Effector CD4-positive, alpha-beta T cell (primary cell): ENCODE data around the gene ADH4.
"Not testable (repeated sequence)": the region's sequence is repeated elsewhere in the genome, so short reads cannot be mapped to it uniquely, and the experiment has no call there.

Experiments used
- DNase-seq: peaks from one replicate; pipeline ENCODE4 v3.0.0-alpha.2; 2020

The ADH4 gene

GRCh38 chr4:99131378-99131777 is 12.7 kb downstream of the ADH4 start:
- DNase-seq, result no peak

GRCh38 chr4:99126376-99126775 is 17.7 kb downstream of the ADH4 start:
- no peak for DNase-seq

- DNase-seq, result no peak
These were observed 23.1 kb downstream of the ADH4 start for GRCh38 chr4:99121008-99121407.

GRCh38 chr4:99120501-99120900 is 23.6 kb downstream of the ADH4 start:
- DNase-seq, result no peak

- DNase-seq, result no peak
These were observed 26.0 kb downstream of the ADH4 start for GRCh38 chr4:99117876-99118693.

GRCh38 chr4:99117122-99117841 is 26.8 kb downstream of the ADH4 start:
- not testable (repeated sequence) for DNase-seq

GRCh38 chr4:99109286-99109685 is 34.8 kb downstream of the ADH4 start:
- DNase-seq, result not testable (repeated sequence)

GRCh38 chr4:99104153-99104552 is 39.9 kb downstream of the ADH4 start:
- DNase-seq, result no peak

- no peak for DNase-seq
These were observed 40.9 kb downstream of the ADH4 start for GRCh38 chr4:99103166-99103565.

GRCh38 chr4:99102634-99103033 is 41.5 kb downstream of the ADH4 start:
- DNase-seq, result no peak

GRCh38 chr4:99100876-99101275 is 43.2 kb downstream of the ADH4 start:
- DNase-seq, result no peak

- DNase-seq, result not testable (repeated sequence)
These were observed 44.3 kb downstream of the ADH4 start for GRCh38 chr4:99099814-99100213.

- no peak for DNase-seq
These were observed 44.8 kb downstream of the ADH4 start for GRCh38 chr4:99099311-99099710.

GRCh38 chr4:99091841-99092240 is 52.3 kb downstream of the ADH4 start:
- not testable (repeated sequence) for DNase-seq

GRCh38 chr4:99091216-99091575 is 52.9 kb downstream of the ADH4 start:
- no peak for DNase-seq

GRCh38 chr4:99090481-99091215 is 53.4 kb downstream of the ADH4 start:
- no peak for DNase-seq

- DNase-seq, result peak; percentile 83
These were observed 55.4 kb downstream of the ADH4 start, which contains the start of gene ADH5 for GRCh38 chr4:99088481-99089365. Gene ADH5, minus strand, starts transcription at chr4:99088788. Its CDS starts 88 bp downstream, at chr4:99088700.

GRCh38 chr4:99088023-99088449 is 56.1 kb downstream of the ADH4 start:
- DNase-seq, result peak; percentile 2

GRCh38 chr4:99084595-99084994 is 59.5 kb downstream of the ADH4 start:
- no peak for DNase-seq

- no peak for DNase-seq
These were observed 61.9 kb downstream of the ADH4 start for GRCh38 chr4:99082192-99082591.

GRCh38 chr4:99080869-99081268 is 63.2 kb downstream of the ADH4 start:
- not testable (repeated sequence) for DNase-seq

- no peak for DNase-seq
These were observed 64.3 kb downstream of the ADH4 start for GRCh38 chr4:99079625-99080295.
